Keratinocyte (primary cell): Measurements from ENCODE around the gene KCNF1. TPM values are rescaled to one million over a fixed set of nuclear protein-coding genes. Genes with fewer than 3 reads are reported as not detected.

ENCODE experiments used
- DNase-seq: peaks from one replicate; pipeline ENCODE4 v3.0.0-alpha.2; 2011; ENCODE audit warnings: low read depth, missing footprints, low spot score
- FAIRE-seq: peaks from 2 replicates; lab custom pipeline; 2011; peaks lifted over from hg19 to GRCh38; lab: Jason Lieb, UNC
- H2AFZ ChIP-seq: 2 replicates; pipeline ENCODE4 v1.6.0; 2012; ENCODE audit warnings: low read length, control low read depth, inconsistent platforms; ENCODE audit not compliant: control insufficient read depth
- H3K27ac ChIP-seq: 2 replicates; pipeline ENCODE4 v1.5.1; 2011; ENCODE audit warnings: low read length; ENCODE audit not compliant: control insufficient read depth, insufficient read depth
- H3K27me3 ChIP-seq: 3 replicates; pipeline ENCODE4 v1.6.0; 2011; ENCODE audit warnings: low read length; ENCODE audit not compliant: control insufficient read depth, insufficient read depth; ENCODE audit errors: extremely low read depth
- H3K36me3 ChIP-seq, 2 experiments: 2 replicates in 1 of 2; 3 replicates in 1 of 2; pipeline ENCODE4 v1.5.1; 2011; ENCODE audit warnings: low read length in 2 of 2, mild to moderate bottlenecking in 1 of 2; ENCODE audit not compliant: control insufficient read depth in 2 of 2, insufficient read depth in 2 of 2; ENCODE audit errors: extremely low read depth in 1 of 2
- H3K4me1 ChIP-seq: 3 replicates; pipeline ENCODE4 v1.5.1; 2011; ENCODE audit warnings: low read length; ENCODE audit not compliant: control insufficient read depth, insufficient read depth; ENCODE audit errors: extremely low read depth
- H3K4me2 ChIP-seq: 3 replicates; pipeline ENCODE4 v1.6.0; 2011; ENCODE audit warnings: low read depth, low read length; ENCODE audit not compliant: control insufficient read depth, insufficient read depth; ENCODE audit errors: extremely low read depth
- H3K4me3 ChIP-seq, 3 experiments: fragments of 200-600 bp in 1 of 3; sonication (generic) in 1 of 3; 2 replicates in 2 of 3; 3 replicates in 1 of 3; pipeline ENCODE4 v1.5.1; 2011 to 2016; ENCODE audit warnings: low read length in 3 of 3, mild to moderate bottlenecking in 3 of 3, control low read depth in 2 of 3, inconsistent platforms in 1 of 3, low read depth in 1 of 3, mixed read lengths in 1 of 3, mixed run types in 1 of 3, moderate library complexity in 1 of 3; ENCODE audit not compliant: control insufficient read depth in 2 of 3, insufficient read depth in 2 of 3; ENCODE audit errors: extremely low read depth in 1 of 3
- H3K79me2 ChIP-seq: 2 replicates; pipeline ENCODE4 v1.6.0; 2012; ENCODE audit warnings: low read length; ENCODE audit not compliant: control insufficient read depth, insufficient read depth
- H3K9ac ChIP-seq: 3 replicates; pipeline ENCODE4 v1.6.0; 2011; ENCODE audit warnings: low read length; ENCODE audit not compliant: control insufficient read depth, insufficient read depth; ENCODE audit errors: extremely low read depth
- H3K9me1 ChIP-seq: 3 replicates; pipeline ENCODE4 v1.6.0; 2011; ENCODE audit warnings: low read length; ENCODE audit not compliant: control insufficient read depth, insufficient read depth; ENCODE audit errors: extremely low read depth
- H3K9me3 ChIP-seq: 2 replicates; pipeline ENCODE4 v1.5.1; 2012; ENCODE audit warnings: low read depth, low read length; ENCODE audit not compliant: control insufficient read depth
- H4K20me1 ChIP-seq: 3 replicates; pipeline ENCODE4 v1.6.0; 2011; ENCODE audit warnings: low read length; ENCODE audit not compliant: control insufficient read depth, insufficient read depth; ENCODE audit errors: extremely low read depth
- EZH2 ChIP-seq: IDR thresholded peaks from one replicate; pipeline ENCODE4 v1.6.1; 2012; ENCODE audit warnings: inconsistent platforms, mild to moderate bottlenecking, low read length, moderate library complexity
- dilution Hi-C: fragments of 300-500 bp; cut with MboI; formaldehyde crosslinking; loops from one replicate; pipeline ENCODE4 v1.7.0; 2020; ENCODE audit warnings: low sequenced_read_pairs; ENCODE audit not compliant: extremely low pct_ligation_motif_present
- polyA plus RNA-seq, 5 experiments: library from polyadenylated mRNA; depleted of rRNA in 3 of 5; stranded (reverse) in 3 of 5; stranded (forward) in 1 of 5; unstranded in 1 of 5; fragments of >200 nt; gene quantifications; 1 replicate in 1 of 5; 2 replicates in 3 of 5; 3 replicates in 1 of 5; pipeline versions ENCODE4 v1.2.1 to v1.2.3, GENCODE V29; 2011 to 2012; ENCODE audit warnings: missing spikeins in 2 of 5, low read depth in 1 of 5, low replicate concordance in 1 of 5
- TF ChIP-seq, protein P1 (sequence below), 3 experiments: IDR thresholded peaks in 1 of 3; conservative IDR thresholded peaks in 1 of 3; optimal IDR thresholded peaks in 1 of 3; 2 replicates in 2 of 3; 3 replicates in 1 of 3; pipeline versions ENCODE3 to v1.5.1; 2011; ENCODE audit warnings: low read length in 3 of 3, mild to moderate bottlenecking in 3 of 3, moderate library complexity in 2 of 3, control low read depth in 1 of 3, inconsistent platforms in 1 of 3; ENCODE audit not compliant: insufficient read depth in 2 of 3; ENCODE audit errors: extremely low read depth in 1 of 3

The KCNF1 gene
- polyA plus RNA-seq, 1 donor (not counting 4 experiments of a cell fraction or from before 2014, with no cell fraction given): 0.05 TPM

DNA sequence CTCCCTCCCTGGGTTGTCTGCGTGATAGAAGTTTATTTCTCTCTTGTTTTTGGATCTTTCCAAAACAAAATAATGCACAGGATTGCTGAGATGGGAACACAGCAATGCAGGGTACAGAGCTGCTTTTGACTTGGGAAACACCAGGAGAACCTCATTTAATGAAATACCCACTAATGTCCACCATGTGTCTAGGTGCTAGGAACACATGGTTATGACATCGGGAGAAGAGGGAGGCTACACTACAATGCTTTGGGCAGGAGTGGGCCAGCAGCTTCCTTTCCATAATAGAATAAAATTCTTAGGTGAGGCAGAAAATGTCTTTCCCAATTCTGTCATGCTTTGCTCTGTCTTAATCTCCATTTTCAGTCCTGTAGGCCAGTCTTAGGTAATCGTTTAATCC is 29.2 kb upstream of the KCNF1 start:
- H3K9me3 ChIP-seq: no peaks in the 10 kb centered on the region
- no peak overlapping the region for H3K4me3 ChIP-seq
- DNase-seq (no peak), FAIRE-seq (no peak)
- H3K79me2 ChIP-seq: no peaks in the 10 kb centered on the region
- H3K4me2 ChIP-seq: no peak overlapping the region
- H3K4me1 ChIP-seq: no peaks in the 10 kb centered on the region
- dilution Hi-C loops: no loop called here
- H4K20me1 ChIP-seq: no peaks in the 10 kb centered on the region
- H3K9me1 ChIP-seq: no peaks in the 10 kb centered on the region
- no peak overlapping the region for H3K27ac ChIP-seq
- H2AFZ ChIP-seq: no peak overlapping the region
- TF ChIP-seq EZH2: no peak
- TF ChIP-seq, protein P1, sequence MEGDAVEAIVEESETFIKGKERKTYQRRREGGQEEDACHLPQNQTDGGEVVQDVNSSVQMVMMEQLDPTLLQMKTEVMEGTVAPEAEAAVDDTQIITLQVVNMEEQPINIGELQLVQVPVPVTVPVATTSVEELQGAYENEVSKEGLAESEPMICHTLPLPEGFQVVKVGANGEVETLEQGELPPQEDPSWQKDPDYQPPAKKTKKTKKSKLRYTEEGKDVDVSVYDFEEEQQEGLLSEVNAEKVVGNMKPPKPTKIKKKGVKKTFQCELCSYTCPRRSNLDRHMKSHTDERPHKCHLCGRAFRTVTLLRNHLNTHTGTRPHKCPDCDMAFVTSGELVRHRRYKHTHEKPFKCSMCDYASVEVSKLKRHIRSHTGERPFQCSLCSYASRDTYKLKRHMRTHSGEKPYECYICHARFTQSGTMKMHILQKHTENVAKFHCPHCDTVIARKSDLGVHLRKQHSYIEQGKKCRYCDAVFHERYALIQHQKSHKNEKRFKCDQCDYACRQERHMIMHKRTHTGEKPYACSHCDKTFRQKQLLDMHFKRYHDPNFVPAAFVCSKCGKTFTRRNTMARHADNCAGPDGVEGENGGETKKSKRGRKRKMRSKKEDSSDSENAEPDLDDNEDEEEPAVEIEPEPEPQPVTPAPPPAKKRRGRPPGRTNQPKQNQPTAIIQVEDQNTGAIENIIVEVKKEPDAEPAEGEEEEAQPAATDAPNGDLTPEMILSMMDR (optimal IDR thresholded peaks at IDR 0.05 in 1 of 3, IDR thresholded peaks at IDR 0.05 in 1 of 3, conservative IDR thresholded peaks at IDR 0.05 in 1 of 3; ENCODE audit: extremely low read depth in 1 of 3, insufficient read depth in 2 of 3, low read length in 3 of 3): no peak
- peaks cover 7% of the 10 kb centered on the region for H3K27me3 ChIP-seq
- no peak overlapping the region for H3K9ac ChIP-seq
- no peaks in the 10 kb centered on the region for H3K36me3 ChIP-seq

DNA sequence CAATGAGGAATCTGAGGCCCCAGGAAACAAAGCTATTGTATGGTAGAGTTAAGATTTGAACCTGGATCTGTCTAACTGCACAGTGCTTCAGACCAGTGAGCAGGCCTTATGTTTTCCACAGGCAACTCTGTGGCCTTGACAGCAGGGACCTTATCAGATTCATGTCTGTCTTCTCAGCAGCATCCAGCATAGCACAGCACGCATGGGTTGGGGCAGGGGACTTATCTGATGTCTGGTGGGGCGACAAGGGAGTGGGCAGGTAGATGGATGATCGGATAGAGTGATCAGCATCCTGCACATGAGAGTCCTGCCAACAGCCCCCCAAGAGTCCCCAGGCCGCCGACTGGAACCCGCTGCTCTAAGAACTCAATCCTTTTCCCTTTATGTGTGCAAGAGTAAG is 28.7 kb upstream of the KCNF1 start:
- Histone ChIP-seq H3K27ac (no peak overlapping the region), H3K4me2 (no peak overlapping the region), H2AFZ (no peak overlapping the region), H4K20me1 (no peaks in the 10 kb centered on the region), H3K4me3 (no peak overlapping the region), H3K9me1 (no peaks in the 10 kb centered on the region), H3K9me3 (no peaks in the 10 kb centered on the region), H3K4me1 (no peaks in the 10 kb centered on the region), H3K9ac (no peak overlapping the region), H3K27me3 (peaks cover 7% of the 10 kb centered on the region), H3K79me2 (no peaks in the 10 kb centered on the region), H3K36me3 (no peaks in the 10 kb centered on the region)
- TF ChIP-seq EZH2: no peak
- TF ChIP-seq, protein P1 (optimal IDR thresholded peaks at IDR 0.05 in 1 of 3, IDR thresholded peaks at IDR 0.05 in 1 of 3, conservative IDR thresholded peaks at IDR 0.05 in 1 of 3; ENCODE audit: extremely low read depth in 1 of 3, insufficient read depth in 2 of 3, low read length in 3 of 3): no peak
- FAIRE-seq: no peak
- no peak for DNase-seq
- dilution Hi-C loops: no loop called here
